Measurements from ENCODE around the gene SH3TC2.

Gene SH3TC2

DNA sequence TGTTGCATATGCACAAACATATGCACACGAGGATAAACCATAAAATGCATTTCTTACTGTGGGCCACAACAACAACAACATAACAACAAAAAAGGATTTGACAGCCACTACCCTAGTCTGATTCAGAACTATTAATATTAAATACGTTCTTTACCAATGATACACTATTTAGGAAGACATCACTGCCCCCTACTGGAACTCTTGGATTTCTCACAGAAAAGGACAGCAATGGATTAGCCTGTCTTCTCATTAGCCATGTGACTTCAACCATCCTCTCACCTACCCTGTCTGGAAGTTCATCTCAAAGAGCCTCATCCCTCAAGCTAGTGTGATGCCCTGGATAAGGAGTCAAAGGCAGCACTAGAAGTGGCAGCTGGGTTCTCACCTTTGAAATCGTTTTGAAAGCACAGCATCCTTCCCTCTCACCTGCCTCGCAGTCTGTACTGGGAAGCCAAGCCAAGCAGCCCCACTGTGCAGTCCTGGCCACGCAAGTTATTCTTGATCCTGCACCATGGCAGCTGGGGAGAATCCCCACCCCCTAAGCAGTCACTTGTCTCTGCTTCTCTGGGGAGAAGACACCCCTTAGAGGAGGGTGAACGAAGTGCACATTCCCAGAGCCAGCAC is 64.6 kb downstream of the SH3TC2 start:
- no peak for DNase-seq (ENCODE audit: low read depth)

- DNase-seq (ENCODE audit: low read depth) = no peak
Measured at GRCh38 chr5:148996270-148996669, 66.6 kb downstream of the SH3TC2 start.

GRCh38 chr5:148995791-148996190 is 67.1 kb downstream of the SH3TC2 start:
- no peak for DNase-seq (ENCODE audit: low read depth)

DNA sequence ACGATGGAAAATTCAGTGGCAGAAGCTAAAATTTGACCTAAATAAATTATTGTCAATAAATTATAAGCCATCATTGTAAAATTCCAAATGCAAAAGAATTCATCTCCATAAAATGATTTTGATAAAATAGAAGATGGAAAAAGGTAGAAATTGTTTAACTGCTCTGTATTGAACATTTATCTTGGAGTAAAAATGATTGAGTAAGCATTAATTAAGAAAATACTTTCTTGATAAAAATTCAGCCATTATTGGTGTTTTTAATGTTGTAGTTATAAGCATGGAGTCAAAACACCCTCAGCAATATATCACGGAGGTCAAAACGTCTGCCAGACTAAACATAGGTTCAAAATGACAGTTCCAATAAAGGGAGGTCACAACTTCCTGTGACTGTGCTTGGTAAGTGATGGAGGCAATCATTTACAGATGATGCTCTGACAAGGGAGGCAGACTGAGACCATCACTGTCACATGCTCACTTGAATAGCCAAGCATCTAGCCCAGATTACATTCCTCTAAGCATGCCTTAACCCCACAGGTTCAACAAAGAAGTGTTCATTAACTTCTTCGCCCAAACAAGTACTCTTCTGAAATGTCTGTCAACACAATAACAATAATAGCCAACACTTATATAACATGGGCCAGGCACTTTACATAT is 69.5 kb downstream of the SH3TC2 start:
- DNase-seq (ENCODE audit: low read depth) = no peak

DNA sequence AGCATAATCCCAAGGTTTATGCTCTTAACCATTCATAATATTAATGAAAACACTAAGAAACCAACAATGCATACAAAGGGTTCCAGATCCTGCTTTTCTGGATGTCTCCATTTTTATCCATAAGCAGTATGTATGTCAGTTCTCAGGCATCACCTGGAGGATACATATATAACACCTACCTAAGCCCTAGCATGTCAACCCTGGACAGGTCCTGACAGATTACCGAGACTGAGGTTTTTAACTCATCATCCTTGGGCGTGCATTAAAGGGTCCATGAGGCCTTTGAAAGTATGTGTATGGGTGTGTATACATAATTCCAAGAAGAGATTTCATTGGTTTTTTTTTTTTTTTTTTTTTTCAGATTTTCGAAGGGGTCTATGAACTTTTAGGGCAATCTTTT is 70.6 kb downstream of the SH3TC2 start:
- no peak for DNase-seq (ENCODE audit: low read depth)

GRCh38 chr5:148991566-148991965 is 71.3 kb downstream of the SH3TC2 start:
- no peak for DNase-seq (ENCODE audit: low read depth)

- DNase-seq (ENCODE audit: low read depth) = no peak
Measured at GRCh38 chr5:148990817-148991216, 72.0 kb downstream of the SH3TC2 start.

GRCh38 chr5:148989567-148989966 is 73.3 kb downstream of the SH3TC2 start:
- DNase-seq (ENCODE audit: low read depth) = no peak

GRCh38 chr5:148988328-148988727 is 74.5 kb downstream of the SH3TC2 start:
- DNase-seq (ENCODE audit: low read depth) = no peak

GRCh38 chr5:148986636-148987035 is 76.2 kb downstream of the SH3TC2 start:
- no peak for DNase-seq (ENCODE audit: low read depth)

DNA sequence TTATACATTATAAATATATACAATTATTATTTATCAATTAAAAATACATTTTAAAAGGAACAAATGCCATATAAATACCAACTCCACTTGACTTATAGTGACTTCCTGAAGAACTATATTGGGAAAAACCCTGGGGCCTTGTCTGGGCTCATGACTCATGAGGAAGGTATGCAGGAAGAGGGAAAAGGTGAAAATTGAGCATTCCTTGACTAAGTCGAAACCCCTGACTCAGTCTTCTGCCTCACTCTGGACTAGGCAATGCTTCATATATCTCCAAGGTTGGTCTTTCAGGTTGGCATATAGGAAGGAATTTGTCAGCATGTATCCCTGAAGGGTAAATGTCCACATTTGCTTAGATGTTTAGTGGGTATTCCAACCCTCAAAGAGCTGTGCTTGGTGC is 78.5 kb downstream of the SH3TC2 start:
- no peak for DNase-seq (ENCODE audit: low read depth)

DNA sequence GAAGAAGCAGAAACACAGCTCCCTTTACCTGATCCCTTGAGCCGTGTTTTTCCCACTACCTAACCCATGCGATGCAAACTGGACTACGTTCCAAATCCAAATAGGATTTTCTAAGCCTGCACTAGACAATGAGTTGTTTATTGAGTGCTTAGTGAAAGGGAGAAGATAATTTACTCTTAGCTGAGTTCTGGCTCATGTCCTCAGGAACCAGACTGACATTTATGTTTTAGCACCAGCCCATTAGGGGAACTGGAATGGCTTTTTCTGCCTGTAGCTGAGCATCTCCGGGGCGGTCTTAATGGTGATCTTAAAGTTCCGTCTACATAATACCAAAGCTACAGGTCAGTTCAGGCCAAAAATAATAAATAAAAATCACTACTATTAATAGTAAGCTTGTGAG is 81.5 kb downstream of the SH3TC2 start:
- DNase-seq (ENCODE audit: low read depth) = no peak

- no peak for DNase-seq (ENCODE audit: low read depth)
Measured at GRCh38 chr5:148980731-148981130, 82.1 kb downstream of the SH3TC2 start.

DNA sequence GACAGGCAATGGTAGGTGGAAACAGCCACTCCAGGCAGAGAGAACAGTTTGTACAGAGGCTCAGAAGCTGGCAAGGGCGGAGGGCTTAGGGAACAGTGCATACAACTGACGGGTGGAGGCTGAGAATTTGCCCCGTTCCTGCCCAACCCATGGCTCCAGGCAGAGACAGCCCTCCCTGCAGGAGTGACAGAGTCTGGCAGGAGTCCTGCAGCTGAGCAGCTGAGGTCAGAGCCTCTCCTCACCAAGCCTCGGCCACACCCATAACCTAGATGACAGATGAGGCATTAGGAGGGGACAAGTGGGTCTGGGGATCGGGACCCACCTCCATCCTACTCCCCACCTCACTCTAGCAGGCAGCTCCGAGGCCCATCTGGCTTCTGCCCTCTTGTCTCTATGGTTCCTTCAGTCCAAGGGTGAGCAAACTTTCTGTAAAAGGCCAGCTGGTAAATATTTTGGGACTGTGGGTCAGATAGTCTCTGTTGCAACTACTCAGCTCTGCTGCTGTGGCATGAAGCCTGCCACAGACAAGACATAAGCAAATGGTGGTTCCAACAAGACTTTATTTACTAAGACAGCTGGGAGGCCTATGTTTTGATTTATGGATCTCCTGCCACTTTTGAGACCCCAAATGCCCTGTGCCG is 83.7 kb downstream of the SH3TC2 start:
- no peak for DNase-seq (ENCODE audit: low read depth)

GRCh38 chr5:148978370-148979082 is 84.3 kb downstream of the SH3TC2 start:
- DNase-seq (ENCODE audit: low read depth) = no peak

DNA sequence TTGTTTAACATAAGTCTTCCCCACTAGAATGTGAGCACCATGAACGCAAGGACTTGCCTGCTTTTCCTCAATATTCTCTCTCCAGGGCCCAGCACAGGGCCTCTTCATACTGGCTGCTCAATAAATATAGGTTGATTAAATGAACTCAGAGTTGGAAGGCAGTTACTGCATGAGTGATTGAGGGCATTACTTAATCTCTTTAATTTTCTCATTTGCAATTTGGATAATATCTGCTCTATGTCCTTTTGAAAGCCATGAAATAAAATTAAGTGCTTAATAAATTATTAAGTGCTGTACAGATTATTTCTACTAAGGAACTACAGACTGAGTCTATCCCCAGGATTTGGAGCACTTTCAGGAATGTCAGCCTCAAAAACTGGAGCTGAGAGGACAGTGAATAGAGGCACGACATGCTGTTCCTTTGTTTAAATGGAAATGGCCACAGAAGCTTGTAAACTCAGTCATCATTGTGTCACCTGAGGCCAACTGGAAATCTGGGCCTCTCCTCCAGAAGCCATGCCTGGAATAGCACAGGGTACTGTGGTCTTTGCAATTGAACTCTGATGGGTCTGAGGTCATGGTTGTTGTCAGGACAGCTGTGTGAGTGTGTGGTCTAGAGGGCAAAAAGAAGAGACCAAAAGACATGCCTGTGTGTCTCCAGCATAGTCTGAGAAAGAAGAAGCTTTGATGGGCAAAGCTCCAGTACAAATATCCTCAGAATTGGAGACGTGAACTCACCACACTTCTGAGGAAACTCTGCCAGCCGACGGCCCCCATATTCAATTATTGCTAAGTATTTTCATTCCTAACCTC is 86.1 kb downstream of the SH3TC2 start:
- DNase-seq (ENCODE audit: low read depth) = no peak

GRCh38 chr5:148974642-148975327 is 88.1 kb downstream of the SH3TC2 start:
- DNase-seq (ENCODE audit: low read depth) = no peak

- no peak for DNase-seq (ENCODE audit: low read depth)
Measured at GRCh38 chr5:148973455-148973854, 89.4 kb downstream of the SH3TC2 start.

GRCh38 chr5:148972974-148973374 is 89.9 kb downstream of the SH3TC2 start:
- DNase-seq (ENCODE audit: low read depth) = no peak

GRCh38 chr5:148972396-148972795 is 90.5 kb downstream of the SH3TC2 start:
- DNase-seq (ENCODE audit: low read depth) = no peak

GRCh38 chr5:148970876-148971275 is 92.0 kb downstream of the SH3TC2 start:
- DNase-seq (ENCODE audit: low read depth) = no peak

- DNase-seq (ENCODE audit: low read depth) = no peak
Measured at GRCh38 chr5:148970228-148970627, 92.6 kb downstream of the SH3TC2 start.

Measured in activated T-cell treated with anti-CD3 and anti-CD28 coated beads for 24 hours (primary cell).